HG03520 (cell line): Measurements from ENCODE around the gene ZNF136.

Source experiments
- ATAC-seq: cut with Tn5 transposase; IDR thresholded peaks from one replicate; pipeline ENCODE4 v1.9.1; 2021; ENCODE audit warnings: mild to moderate bottlenecking, moderate library complexity; ENCODE audit not compliant: unreplicated experiment

Gene ZNF136

GRCh38 chr19:12187625-12188024 is 24.7 kb downstream of the ZNF136 start:
- ATAC-seq = no peak

- ATAC-seq = no peak
Measured at GRCh38 chr19:12194827-12195731, 32.2 kb downstream of the ZNF136 start.

GRCh38 chr19:12198136-12198535 is 35.2 kb downstream of the ZNF136 start:
- ATAC-seq = no peak

- no peak for ATAC-seq
Measured at GRCh38 chr19:12199757-12200419, 37.0 kb downstream of the ZNF136 start.

GRCh38 chr19:12202250-12202649 is 39.4 kb downstream of the ZNF136 start:
- ATAC-seq = no peak

GRCh38 chr19:12205296-12205695 is 42.4 kb downstream of the ZNF136 start:
- ATAC-seq = no peak

- no peak for ATAC-seq
Measured at GRCh38 chr19:12208221-12208620, 45.3 kb downstream of the ZNF136 start.

- ATAC-seq = no peak
Measured at GRCh38 chr19:12217332-12217731, 54.4 kb downstream of the ZNF136 start.

GRCh38 chr19:12222980-12223630 is 60.2 kb downstream of the ZNF136 start:
- ATAC-seq = no peak

GRCh38 chr19:12224676-12225075 is 61.8 kb downstream of the ZNF136 start:
- ATAC-seq = no peak

GRCh38 chr19:12229990-12230389 is 67.1 kb downstream of the ZNF136 start:
- ATAC-seq = no peak

GRCh38 chr19:12230751-12231733 is 68.1 kb downstream of the ZNF136 start:
- no peak for ATAC-seq

- no peak for ATAC-seq
Measured at GRCh38 chr19:12232961-12233360, 70.1 kb downstream of the ZNF136 start.

GRCh38 chr19:12237143-12237839 is 74.4 kb downstream of the ZNF136 start:
- ATAC-seq = no peak
